Measurements from ENCODE around the gene RPS6KB1. TPM values are rescaled to one million over a fixed set of nuclear protein-coding genes. Genes with fewer than 3 reads are reported as not detected.

RPS6KB1 gene
- total and polyA plus RNA-seq, 10 of the 15 experiments (the other 5 are each of a cell fraction or from before 2014, with no cell fraction given) = 6.6 to 33.2 (median 26.0) TPM

- TF ChIP-seq POLR2AphosphoS2 (IDR thresholded peaks at IDR 0.05; ENCODE audit: low read depth, low read length) = no peak; the same call in 1 of the 2 replicates
- TF ChIP-seq BACH1 (IDR thresholded peaks at IDR 0.05; ENCODE audit: borderline replicate concordance) = no peak
- TF ChIP-seq ZBTB33 (IDR thresholded peaks at IDR 0.05) = peak; percentile 31; the same call in 1 of the 2 replicates
- TF ChIP-seq E2F4 (IDR thresholded peaks at IDR 0.05; ENCODE audit: low read depth, low read length) = 0 out of 2 replicates have a peak, but pooled peaks have one; percentile 10
- peak; percentile 40; the same call in 1 of the 2 replicates for TF ChIP-seq LARP7 (IDR thresholded peaks at IDR 0.05)
- TF ChIP-seq NKRF (conservative IDR thresholded peaks at IDR 0.05) = peak; percentile 81
- no peak for TF ChIP-seq ZNF384 (IDR thresholded peaks at IDR 0.05; ENCODE audit: borderline replicate concordance, low read depth, low read length)
- TF ChIP-seq IRF4 (IDR thresholded peaks at IDR 0.05; ENCODE audit: low read depth, low read length) = no peak
- TF ChIP-seq NR2C2 (IDR thresholded peaks at IDR 0.05; ENCODE audit: borderline replicate concordance, control insufficient read depth, insufficient read length, low read depth) = no peak
- no peak for TF ChIP-seq MTA2 (IDR thresholded peaks at IDR 0.05; ENCODE audit: low read depth)
- 0 out of 2 replicates have a peak, but pooled peaks have one; percentile 6 for TF ChIP-seq CBFB (IDR thresholded peaks at IDR 0.05; ENCODE audit: low read depth)
- TF ChIP-seq NBN (IDR thresholded peaks at IDR 0.05) = 0 out of 2 replicates have a peak, but pooled peaks have one; percentile 20
- TF ChIP-seq SMARCA5 (IDR thresholded peaks at IDR 0.05) = peak; percentile 62
- no peak for TF ChIP-seq RCOR1 (conservative IDR thresholded peaks at IDR 0.05; ENCODE audit: low read depth, low read length)
- TF ChIP-seq ZBTB11 (CRISPR knock-in tag; IDR thresholded peaks at IDR 0.05) = no peak
- TF ChIP-seq CEBPZ (IDR thresholded peaks at IDR 0.05; ENCODE audit: low read depth, low read length) = no peak
- no peak for TF ChIP-seq EP300 (IDR thresholded peaks at IDR 0.05; ENCODE audit: borderline replicate concordance in 1 of 2, control insufficient read depth in 1 of 2, low read depth in 2 of 2, low read length in 2 of 2)
- TF ChIP-seq PAX5 (IDR thresholded peaks at IDR 0.05; ENCODE audit: borderline replicate concordance, low read depth, low read length) = no peak
Measured at GRCh38 chr17:59892251-59892923, 534 bp upstream of the RPS6KB1 start (continued).

Data from GM12878 (cell line).